SIG-M5 treated with dmso at 0.1 percent for 504 hours (cell line): Measurements from ENCODE around the gene COX5B.
A peak's percentile ranks its signal among the peaks of the same experiment; 100 is the strongest.
"Not testable (repeated sequence)": the region's sequence is repeated elsewhere in the genome, so short reads cannot be mapped to it uniquely, and the experiment has no call there.

ENCODE experiments used
- DNase-seq: peaks from one replicate; lab custom pipeline; 2025; ENCODE audit not compliant: unreplicated experiment; lab: John Stamatoyannopoulos, UW

COX5B gene

GRCh38 chr2:97645695-97646629, at the start of gene COX5B:
COX5B (plus strand) TSS chr2:97646062; CDS start chr2:97646087, 25 bp downstream.
- DNase-seq: peak; percentile 99

DNA sequence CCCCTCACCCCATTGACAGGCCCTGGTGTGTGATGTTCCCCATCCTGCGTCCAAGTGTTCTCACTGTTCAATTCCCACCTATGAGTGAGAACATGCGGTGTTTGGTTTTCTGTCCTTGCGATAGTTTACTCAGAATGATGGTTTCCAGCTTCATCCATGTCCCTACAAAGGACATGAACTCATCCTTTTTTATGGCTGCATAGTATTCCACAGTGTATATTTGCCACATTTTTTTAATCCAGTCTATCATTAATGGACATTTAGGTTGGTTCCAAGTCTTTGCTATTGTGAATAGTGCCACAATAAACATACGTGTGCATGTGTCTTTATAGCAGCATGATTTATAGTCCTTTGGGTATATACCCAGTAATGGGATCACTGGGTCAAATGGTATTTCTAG, 49.7 kb upstream of the COX5B start:
- DNase-seq: not testable (repeated sequence)

DNA sequence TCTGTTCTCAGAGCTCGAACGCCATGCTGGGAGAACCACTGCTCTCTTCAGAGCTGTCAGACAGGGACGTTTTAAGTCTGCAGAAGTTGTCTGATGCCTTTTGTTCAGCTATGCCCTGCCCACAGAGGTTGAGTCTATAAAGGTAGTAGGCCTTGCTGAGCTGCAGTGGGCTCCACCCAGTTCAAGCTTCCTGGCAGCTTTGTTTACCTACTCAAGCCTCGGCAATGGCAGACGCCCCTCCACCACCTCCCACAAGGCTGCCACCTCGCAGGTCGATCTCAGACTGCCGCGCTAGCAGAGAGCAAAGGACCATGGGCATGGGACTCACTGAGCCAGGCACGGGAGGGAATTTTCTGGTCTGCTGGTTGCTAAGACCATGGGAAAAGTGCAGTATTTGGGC, 44.3 kb upstream of the COX5B start:
- DNase-seq: not testable (repeated sequence)

GRCh38 chr2:97605109-97605508, 40.8 kb upstream of the COX5B start:
- not testable (repeated sequence) for DNase-seq

- not testable (repeated sequence) for DNase-seq
Observed at GRCh38 chr2:97605524-97606339, 40.1 kb upstream of the COX5B start.

DNA sequence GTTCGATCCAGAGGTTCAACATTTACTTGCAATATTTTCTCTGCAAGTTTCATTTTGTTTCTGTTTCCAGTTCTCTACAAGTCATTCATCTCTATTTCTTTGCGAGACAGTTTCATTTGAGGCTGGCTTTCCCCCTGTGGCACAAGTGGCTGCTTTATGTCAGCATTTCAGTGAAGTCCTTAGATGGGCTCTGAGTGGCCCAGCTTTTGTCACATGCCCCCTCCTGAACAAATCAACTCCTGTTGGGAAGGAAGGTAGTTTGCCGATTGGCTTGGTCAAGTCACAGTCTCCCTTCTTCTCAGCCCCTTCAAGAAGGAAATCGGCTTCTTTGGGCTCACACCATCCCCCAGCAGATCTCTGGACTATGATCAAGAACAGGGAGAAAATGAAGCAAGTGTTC, 37.1 kb upstream of the COX5B start:
- not testable (repeated sequence) for DNase-seq

DNA sequence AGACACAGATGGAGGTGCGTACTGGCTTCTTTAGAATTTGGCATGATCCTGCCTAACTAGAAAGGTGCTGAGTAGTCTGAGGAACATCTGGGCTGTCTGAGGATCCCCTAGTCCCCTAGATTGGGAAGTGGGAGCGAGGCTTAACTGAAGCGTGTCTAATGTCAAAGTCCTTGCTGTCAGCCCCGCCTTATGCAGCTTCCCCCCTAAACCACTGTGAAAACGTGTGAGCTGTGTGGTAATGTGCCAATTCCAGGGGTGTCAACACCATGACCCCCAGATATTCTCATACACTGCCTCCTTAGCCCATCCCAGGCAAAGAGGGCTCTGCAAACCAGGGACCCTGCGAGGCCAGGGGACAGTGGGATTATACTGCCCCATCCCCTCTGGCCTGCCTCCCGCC, 34.0 kb upstream of the COX5B start:
- not testable (repeated sequence) for DNase-seq

GRCh38 chr2:97615746-97616145, 30.1 kb upstream of the COX5B start:
- not testable (repeated sequence) for DNase-seq

DNA sequence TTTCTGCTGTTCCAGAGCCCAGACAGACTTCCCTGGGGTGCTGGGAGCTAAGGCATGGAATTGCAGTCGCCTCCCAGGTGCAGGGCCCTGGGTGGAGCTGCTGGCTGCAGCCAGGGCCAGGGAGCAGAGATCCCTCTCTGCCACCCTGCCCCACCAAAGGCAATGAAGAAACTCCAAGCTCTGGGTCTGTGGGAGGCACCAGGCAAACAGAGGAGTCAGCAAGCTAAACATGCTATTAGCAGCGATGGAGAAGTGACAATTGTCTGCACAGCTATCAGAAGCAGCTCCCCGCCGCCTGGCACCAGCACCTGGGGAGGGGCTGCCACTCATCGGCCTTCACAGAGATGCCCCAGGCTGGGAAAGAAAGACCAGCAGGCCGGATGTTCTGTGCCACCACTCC, 28.0 kb upstream of the COX5B start:
- no peak for DNase-seq

- not testable (repeated sequence) for DNase-seq
Observed at GRCh38 chr2:97618939-97619827, 26.7 kb upstream of the COX5B start.

GRCh38 chr2:97620492-97620891, 25.4 kb upstream of the COX5B start:
- DNase-seq: not testable (repeated sequence)

GRCh38 chr2:97622976-97623375, 22.9 kb upstream of the COX5B start:
- not testable (repeated sequence) for DNase-seq

GRCh38 chr2:97625354-97626048, 20.4 kb upstream of the COX5B start:
- DNase-seq: not testable (repeated sequence)

DNA sequence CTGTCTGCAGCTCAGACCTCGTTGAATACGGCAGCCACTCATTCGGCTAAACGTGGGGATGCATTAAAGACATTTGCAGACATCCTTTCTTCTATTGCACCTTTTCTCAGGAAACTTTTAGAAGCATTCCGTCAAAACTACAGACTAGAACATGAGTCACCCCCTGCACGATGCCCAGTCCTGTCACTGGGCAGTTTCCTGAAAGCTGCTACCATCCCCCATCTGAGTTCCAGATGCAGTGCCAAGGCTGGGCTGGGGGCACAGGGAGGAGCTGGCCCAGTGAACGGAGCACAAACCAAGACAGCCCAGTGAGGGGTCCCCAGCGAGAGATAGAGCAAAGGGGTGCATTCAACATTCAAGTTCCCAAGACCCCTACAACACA, 19.8 kb upstream of the COX5B start:
- not testable (repeated sequence) for DNase-seq

DNA sequence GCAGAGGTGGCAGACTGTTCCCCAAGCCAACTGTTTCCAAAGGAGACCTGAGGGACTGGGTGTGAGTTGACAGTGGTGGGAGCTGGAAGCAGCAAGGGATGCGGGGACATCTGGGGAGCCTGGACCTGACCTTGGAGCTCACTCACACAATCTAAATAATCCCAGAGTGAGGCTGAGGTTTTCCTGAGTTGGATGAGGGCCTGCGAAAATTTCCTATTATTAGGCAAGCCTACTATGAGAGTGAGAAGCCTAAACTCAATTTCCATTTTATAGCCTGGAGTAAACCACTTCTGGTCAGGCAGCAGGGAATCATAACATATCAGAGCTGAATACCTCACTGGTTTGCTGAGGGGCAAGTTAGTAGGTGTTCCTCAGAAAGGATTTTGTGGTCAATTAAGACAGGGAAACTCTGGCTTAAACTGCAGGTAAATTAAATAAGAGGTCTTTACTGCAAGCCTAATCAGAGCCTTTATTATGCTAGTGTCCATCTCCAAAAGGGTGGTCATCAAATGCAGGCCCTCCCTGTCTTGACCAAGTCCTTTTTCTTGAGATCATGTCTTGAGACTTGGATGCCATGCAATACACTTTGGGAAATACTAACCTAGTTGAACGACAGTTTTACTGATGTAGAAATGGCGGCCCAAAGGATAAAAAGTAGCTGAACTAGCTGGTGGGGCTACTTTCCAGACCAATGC, 1.7 kb upstream of the COX5B start:
- no peak for DNase-seq

DNA sequence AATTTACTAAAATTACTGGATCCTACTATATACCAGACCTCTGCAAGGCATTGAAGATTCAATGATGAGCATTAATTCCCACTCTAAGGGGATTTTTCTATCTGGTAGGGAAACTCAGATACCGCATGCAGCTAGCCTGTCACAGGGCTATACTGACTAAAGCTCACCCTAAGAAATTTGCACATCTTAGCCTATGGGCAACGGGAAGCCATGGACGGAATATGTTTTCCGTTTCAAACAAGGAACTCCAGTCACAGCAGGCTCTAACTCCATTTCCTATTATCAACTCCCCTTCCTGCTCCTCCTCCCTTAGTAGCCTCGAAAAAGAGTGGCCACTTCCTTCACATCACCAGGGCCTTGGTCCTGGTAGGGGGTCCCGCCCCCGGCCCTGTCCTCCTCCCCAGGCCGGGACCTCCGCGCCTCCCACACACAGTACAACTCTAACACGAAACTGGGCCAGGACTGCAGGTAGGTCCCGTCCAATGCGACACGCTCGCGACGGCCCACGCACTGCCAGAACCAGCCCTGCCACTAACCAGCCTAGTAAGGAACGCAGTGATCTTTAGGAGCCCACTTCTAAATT, 659 bp upstream of the COX5B start:
- DNase-seq: no peak

DNA sequence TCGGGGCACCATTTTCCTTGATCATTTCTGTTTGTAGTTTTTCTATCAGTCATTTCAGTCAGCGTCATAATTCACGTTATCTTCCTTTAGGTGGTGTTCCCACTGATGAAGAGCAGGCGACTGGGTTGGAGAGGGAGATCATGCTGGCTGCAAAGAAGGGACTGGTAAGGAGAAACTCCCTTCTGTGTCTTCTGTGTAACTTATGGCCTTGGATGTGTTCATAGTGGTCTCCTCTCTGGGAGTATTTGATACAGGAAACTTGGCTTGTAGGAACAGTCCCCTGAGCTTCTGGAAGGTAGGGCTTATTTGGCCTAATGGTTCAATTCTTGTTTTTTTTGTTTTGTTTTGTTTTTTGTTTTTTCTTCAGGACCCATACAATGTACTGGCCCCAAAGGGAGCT, 1.1 kb downstream of the COX5B start:
- no peak for DNase-seq

- DNase-seq: no peak
Observed at GRCh38 chr2:97651114-97651513, 5.3 kb downstream of the COX5B start.

DNA sequence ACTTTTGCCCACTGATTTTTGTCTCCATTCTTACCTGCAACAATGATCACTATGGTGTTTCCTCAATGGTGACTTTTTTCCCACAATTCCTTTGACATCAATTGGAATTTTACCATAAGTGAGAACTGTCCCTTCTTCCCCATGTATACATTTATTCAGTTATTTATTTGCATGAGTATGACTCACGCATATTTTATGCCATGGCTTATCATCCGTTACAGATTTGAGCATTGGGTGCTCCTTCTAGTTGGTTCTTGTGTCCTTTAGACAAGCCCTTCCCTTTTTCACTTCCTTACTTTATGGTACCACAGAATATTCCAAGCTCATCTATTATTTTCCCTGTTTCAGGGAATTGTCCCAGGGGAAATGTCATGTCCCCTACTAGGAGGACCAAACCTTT, 7.6 kb downstream of the COX5B start:
- DNase-seq: no peak
